DMS53 treated with DMSO at 0.1 percent for 48 hours (cell line): Measurements from ENCODE around the gene TBC1D16.
A peak's percentile ranks its signal among the peaks of the same experiment; 100 is the strongest.
"Not testable (repeated sequence)": the region's sequence is repeated elsewhere in the genome, so short reads cannot be mapped to it uniquely, and the experiment has no call there.

ENCODE experiments used
- DNase-seq: peaks from one replicate; lab custom pipeline; 2025; ENCODE audit not compliant: unreplicated experiment; lab: John Stamatoyannopoulos, UW

TBC1D16 gene

GRCh38 chr17:79916506-79916905 is 119.2 kb downstream of the TBC1D16 start:
- DNase-seq = no peak

- DNase-seq = no peak
Observed at GRCh38 chr17:79915850-79916430, 119.7 kb downstream of the TBC1D16 start.

GRCh38 chr17:79914813-79915740 is 120.6 kb downstream of the TBC1D16 start:
- no peak for DNase-seq

- no peak for DNase-seq
Observed at GRCh38 chr17:79913896-79914812, 121.5 kb downstream of the TBC1D16 start.

DNA sequence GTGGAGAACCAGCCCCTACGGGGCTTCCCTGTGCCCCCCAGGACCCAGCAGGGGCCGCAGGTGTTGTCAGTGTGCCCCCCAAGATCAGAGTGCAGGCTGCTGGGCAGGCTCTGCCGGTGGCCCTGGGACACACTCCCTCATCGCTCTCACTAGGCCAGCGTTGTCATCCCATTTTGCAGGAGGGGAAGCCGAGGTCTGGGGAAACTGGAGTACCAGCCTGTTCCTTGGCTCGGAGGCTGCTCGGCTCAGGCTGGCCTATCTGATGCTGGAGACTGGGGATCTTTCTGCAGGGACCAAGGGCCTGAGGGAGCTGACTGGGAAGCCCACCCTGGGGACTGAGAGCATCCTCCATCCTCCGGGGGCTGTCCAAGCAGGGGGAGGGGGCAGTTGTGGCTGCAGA is 122.2 kb downstream of the TBC1D16 start:
- no peak for DNase-seq

DNA sequence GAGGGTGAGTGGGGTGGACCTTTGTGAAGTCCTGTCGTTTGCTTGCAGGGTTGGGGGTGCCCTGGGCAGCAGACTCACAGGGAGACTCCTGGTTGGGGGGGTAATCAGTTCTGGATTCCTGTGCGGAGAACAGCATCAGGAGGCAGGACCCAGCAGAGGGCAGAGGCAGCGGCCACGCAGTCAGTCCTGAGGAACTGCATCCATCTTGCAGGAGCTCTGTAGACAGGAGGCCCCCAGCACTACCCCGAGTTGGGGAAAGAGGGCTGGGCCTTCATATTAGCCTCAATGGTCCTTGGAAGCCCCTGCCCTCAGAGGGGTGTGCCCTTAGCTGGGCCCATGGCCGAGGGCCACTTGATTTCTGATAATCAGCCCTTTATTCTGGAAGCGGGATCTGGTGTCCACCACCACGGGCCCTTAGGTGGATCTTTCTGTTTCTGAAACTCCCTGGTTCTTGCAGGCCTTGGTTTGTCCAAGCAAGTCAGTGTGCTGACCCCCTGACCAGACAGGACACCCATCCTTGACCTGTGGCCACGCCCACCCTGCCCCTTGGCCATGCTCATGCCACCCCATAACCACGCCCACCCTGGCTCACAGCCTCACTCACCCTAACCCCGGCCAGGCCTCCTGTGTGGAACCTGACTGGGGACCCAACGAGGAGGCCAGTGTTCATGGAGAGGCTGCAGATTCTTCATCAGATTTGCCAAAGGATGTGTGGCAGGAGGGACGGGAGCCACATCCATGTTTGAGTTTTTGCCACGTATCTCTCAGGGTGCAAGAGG is 122.9 kb downstream of the TBC1D16 start:
- no peak for DNase-seq

DNA sequence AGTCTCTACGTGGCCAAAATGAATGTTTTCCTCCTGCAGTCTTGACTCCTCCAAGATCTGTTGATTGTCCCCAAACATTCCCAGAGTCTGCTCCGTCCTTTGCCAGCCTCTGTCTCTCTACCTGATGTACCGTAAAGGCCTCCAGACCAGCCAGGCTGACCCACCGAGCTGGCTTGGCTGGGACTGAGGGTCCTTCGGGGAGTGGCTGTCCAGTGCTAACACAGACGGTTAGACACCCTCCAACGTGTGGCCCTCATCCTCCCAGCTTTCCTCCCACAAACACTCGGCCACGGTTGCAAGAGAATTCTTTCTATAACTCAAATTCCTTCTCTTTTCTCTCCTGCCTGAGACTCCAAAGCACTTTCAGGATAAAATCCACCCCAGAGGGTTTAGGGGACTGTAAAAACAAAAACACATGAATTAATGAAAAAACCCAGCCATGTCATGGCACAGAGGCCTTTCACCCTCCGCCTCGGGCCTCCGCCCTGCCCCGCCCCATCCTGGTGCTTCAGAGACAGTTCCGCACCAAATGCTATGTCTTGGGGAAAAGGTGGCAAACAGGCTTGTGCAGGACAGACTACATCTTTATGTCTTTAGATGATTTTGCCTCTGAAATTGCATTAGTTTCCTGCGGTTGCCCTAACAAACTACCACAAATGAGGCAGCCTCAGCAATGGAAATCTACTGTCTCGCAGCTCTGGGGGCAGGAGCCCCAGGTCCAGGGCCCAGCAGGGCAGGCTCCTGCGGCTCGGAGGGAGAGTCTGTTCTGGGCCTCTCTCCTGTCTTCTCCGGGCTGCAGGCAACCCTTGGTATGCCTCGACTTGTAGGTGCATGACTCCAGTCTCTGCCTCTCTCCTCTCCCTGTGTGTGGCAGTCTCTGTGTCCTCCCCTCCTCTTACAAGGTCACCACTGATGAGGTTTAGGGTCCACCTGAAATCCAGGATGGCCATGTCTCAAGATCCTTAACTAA is 124.0 kb downstream of the TBC1D16 start:
- no peak for DNase-seq

DNA sequence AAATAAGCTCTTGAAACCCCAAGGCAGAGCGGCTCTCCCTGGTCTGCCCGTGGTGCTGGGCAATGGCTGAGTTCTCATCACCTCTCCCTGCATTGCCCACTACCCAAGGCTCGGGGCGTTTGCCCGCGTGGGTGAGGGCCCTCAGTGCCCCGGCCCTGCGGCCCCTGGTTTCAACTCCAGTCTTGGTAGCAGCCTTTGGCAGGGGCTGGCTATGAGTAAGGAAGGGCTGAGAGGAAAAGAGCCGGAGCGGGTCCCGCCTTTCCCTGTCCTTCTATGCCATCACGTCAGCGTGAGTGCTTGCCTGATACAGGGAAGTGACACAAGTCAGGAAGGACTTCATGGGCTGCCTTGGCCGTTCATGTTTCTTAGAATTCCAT is 124.7 kb downstream of the TBC1D16 start:
- no peak for DNase-seq

- no peak for DNase-seq
Observed at GRCh38 chr17:79909121-79909520, 126.6 kb downstream of the TBC1D16 start.

DNA sequence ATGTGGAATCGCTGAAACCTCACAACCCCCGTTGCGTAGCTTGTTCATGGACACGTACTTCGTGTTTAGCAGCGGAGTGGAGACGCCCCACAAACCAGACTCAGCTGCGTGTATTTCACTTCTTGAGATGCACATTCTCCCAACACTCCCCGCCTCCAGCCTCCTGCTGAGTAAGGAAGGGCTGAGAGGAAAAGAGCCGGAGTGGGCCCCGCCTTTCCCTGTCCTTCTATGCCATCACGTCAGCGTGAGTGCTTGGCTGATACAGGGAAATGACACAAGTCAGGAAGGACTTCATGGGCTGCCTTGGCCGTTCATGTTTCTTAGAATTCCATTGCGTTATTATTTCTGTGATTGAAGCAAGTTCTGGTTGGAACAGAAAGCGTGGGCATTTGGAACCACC is 127.8 kb downstream of the TBC1D16 start:
- no peak for DNase-seq

- no peak for DNase-seq
Observed at GRCh38 chr17:79907217-79907715, 128.4 kb downstream of the TBC1D16 start.

DNA sequence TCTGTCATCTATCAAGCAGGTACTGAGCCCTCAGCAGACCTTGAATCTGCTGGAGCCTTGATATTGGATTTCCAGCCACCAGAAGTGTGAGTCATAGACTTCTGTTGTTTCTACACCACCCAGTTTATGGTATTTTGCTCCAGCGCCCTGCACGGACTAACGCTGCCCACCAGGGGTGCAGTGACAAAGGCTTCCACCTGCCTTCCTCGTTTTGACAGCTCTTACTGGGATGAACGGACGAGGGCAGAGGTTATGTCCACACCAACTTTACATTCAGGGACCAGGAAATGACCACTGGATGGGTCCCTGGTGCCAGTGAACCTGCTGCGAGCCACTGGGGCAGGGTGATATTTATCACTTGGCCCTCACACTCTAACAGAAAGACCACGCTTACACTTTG is 129.8 kb downstream of the TBC1D16 start:
- no peak for DNase-seq

DNA sequence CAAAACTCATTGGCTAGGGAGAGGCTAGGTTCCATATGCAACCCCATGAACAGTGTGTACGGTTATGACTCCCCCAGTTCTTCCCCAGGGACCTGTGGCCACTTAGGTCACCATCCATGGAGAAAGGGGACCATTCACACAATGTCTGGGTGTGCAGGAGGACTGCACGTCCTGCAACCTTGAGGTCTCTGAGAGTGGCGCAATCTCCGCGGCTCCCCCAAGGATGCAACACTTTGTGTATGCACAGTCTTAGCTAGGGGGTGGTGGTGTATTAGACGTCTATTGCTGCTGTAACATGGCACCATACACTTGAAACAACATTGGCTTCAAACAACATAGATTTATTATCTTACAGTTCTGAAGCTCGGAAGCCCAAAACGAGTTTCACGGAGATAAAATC is 130.8 kb downstream of the TBC1D16 start:
- DNase-seq = no peak

DNA sequence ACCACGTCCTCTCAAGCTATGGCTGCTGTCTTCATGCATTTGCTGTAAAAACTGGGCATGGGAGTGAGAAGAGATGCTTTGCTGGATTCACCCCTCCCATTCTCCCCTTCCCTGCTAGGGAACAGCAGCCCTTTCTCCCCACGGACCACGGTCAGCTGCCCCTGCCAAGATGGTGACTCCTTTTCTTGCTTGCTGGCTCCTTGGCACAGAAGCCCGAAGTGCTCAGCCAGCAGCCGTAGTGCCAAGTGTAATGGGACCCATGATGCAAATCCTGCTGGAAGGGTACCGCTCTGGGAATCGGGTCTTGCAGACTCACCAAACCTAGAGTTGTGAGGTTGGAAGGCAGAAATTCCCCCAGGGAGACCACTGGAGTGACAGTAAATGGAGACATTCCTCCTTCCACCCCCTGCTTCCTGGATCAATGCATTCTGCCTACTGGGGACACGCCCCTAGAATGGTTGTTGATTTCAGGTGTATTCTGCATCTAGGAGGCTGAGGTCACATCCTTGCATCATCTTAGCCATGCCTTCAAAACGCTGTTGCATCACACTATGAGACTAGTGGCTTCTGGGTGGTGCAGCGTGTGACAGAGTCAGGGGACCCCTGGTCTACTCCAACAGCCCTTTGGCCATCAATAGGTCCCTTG is 133.4 kb downstream of the TBC1D16 start:
- DNase-seq = no peak

GRCh38 chr17:79901131-79901530 is 134.5 kb downstream of the TBC1D16 start:
- no peak for DNase-seq

- no peak for DNase-seq
Observed at GRCh38 chr17:79899584-79899983, 136.1 kb downstream of the TBC1D16 start.

- DNase-seq = peak; percentile 35
Observed at GRCh38 chr17:79897243-79898063, 138.2 kb downstream of the TBC1D16 start.

DNA sequence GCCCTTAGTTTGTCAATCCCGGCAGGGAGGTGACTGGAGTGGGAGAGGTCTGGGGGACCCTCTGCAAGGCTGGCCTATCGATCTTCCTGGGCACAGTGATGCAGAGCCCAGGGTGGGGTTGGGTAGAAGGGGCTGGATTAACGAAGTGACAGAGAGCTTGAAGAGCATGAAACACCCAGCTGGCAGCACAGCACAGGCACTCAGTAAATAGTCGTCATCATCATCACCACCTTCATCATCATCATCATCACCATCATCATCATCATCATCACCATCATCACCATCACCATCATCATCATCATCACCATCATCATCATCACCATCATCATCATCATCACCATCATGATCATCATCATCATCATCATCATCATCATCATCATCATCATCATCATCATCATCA is 142.2 kb downstream of the TBC1D16 start:
- DNase-seq = not testable (repeated sequence)
